NCI-H2029 treated with DMSO at 0.1 percent for 48 hours (cell line): Measurements from ENCODE around the gene GRIA3.
"Not testable (repeated sequence)": the region's sequence is repeated elsewhere in the genome, so short reads cannot be mapped to it uniquely, and the experiment has no call there.

Experiments
- DNase-seq: peaks from one replicate; lab custom pipeline; 2025; lab: John Stamatoyannopoulos, UW

GRIA3 gene

GRCh38 chrX:123274796-123275195 lies 90.7 kb downstream of the GRIA3 start:
- DNase-seq: no peak

GRCh38 chrX:123277347-123277746 lies 93.3 kb downstream of the GRIA3 start:
- DNase-seq: no peak

GRCh38 chrX:123277821-123278220 lies 93.7 kb downstream of the GRIA3 start:
- DNase-seq: no peak

GRCh38 chrX:123282241-123282640 lies 98.2 kb downstream of the GRIA3 start:
- DNase-seq: no peak

- DNase-seq: not testable (repeated sequence)
Observed at GRCh38 chrX:123283407-123283806, 99.3 kb downstream of the GRIA3 start.

- DNase-seq: no peak
Observed at GRCh38 chrX:123291623-123292022, 107.5 kb downstream of the GRIA3 start.

- no peak for DNase-seq
Observed at GRCh38 chrX:123298026-123298425, 113.9 kb downstream of the GRIA3 start.

- DNase-seq: no peak
Observed at GRCh38 chrX:123303429-123303828, 119.4 kb downstream of the GRIA3 start.

GRCh38 chrX:123308658-123309057 lies 124.6 kb downstream of the GRIA3 start:
- DNase-seq: no peak

GRCh38 chrX:123310112-123310511 lies 126.0 kb downstream of the GRIA3 start:
- DNase-seq: no peak

GRCh38 chrX:123311486-123311885 lies 127.4 kb downstream of the GRIA3 start:
- DNase-seq: no peak

GRCh38 chrX:123313486-123313885 lies 129.4 kb downstream of the GRIA3 start:
- DNase-seq: no peak

- DNase-seq: no peak
Observed at GRCh38 chrX:123320622-123321021, 136.5 kb downstream of the GRIA3 start.

- no peak for DNase-seq
Observed at GRCh38 chrX:123322536-123322935, 138.5 kb downstream of the GRIA3 start.

- no peak for DNase-seq
Observed at GRCh38 chrX:123324625-123325024, 140.5 kb downstream of the GRIA3 start.

GRCh38 chrX:123330229-123330942 lies 146.3 kb downstream of the GRIA3 start:
- DNase-seq: no peak

- DNase-seq: no peak
Observed at GRCh38 chrX:123331349-123331748, 147.3 kb downstream of the GRIA3 start.

GRCh38 chrX:123331859-123332258 lies 147.8 kb downstream of the GRIA3 start:
- DNase-seq: no peak

GRCh38 chrX:123336666-123337065 lies 152.6 kb downstream of the GRIA3 start:
- DNase-seq: no peak

GRCh38 chrX:123337886-123338639 lies 154.0 kb downstream of the GRIA3 start:
- no peak for DNase-seq

GRCh38 chrX:123339221-123339905 lies 155.3 kb downstream of the GRIA3 start:
- DNase-seq: no peak

- DNase-seq: no peak
Observed at GRCh38 chrX:123340696-123341095, 156.6 kb downstream of the GRIA3 start.

- DNase-seq: no peak
Observed at GRCh38 chrX:123348468-123348867, 164.4 kb downstream of the GRIA3 start.
